Measurements from ENCODE around the gene POU3F2. TPM values are rescaled to one million over a fixed set of nuclear protein-coding genes. Genes with fewer than 3 reads are reported as not detected.

POU3F2 gene
- total RNA-seq, 1 donor from 2014 or later = not detected

DNA sequence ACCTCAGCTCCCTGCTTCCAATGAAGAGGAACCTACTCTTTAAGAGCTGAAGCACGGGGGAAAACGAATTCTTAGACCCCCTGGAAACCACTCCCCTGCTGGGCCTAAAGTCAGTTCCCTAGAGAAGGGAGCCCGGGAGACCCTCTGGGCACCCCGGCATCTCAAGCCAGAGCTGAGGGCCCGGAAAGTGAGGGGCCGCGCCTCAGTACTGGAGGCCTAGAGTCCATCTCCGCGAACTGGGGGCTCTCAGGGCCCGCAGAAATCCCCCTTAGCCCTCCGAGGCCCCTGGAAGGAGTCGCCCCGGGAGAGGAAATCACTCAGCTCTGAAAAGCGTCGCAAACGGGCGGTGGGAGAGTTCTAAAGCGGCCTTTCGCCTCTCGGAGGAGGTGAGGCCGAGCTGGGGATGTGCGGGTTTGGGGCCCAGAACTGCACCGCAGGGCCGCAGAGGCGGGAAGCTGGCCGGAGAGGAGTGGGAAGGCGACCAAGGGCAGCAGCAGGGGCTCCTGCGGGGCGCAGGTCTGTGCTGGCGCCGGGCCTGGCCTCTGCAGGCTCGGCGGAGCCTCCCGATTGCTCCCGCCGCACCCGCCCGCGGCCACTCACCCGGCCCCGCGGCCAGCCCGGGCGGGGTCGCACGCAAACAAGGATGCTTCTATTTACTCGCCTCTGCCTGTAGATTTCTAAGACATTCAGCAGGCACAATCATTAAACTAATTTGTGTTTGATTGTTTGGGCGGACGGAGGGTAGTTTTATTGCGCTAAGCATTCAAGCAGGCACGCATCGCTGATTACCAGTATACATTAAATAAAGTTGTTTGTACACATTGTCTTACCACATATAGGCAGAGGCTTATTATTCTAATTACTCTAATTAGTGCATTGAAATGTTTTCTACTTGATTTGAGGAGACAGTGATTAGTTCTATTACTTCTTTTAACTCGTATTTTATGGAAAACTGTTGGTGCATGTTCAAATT, 9.2 kb downstream of the POU3F2 start:
- no peak for DNase-seq (ENCODE audit: low spot score)

DNA sequence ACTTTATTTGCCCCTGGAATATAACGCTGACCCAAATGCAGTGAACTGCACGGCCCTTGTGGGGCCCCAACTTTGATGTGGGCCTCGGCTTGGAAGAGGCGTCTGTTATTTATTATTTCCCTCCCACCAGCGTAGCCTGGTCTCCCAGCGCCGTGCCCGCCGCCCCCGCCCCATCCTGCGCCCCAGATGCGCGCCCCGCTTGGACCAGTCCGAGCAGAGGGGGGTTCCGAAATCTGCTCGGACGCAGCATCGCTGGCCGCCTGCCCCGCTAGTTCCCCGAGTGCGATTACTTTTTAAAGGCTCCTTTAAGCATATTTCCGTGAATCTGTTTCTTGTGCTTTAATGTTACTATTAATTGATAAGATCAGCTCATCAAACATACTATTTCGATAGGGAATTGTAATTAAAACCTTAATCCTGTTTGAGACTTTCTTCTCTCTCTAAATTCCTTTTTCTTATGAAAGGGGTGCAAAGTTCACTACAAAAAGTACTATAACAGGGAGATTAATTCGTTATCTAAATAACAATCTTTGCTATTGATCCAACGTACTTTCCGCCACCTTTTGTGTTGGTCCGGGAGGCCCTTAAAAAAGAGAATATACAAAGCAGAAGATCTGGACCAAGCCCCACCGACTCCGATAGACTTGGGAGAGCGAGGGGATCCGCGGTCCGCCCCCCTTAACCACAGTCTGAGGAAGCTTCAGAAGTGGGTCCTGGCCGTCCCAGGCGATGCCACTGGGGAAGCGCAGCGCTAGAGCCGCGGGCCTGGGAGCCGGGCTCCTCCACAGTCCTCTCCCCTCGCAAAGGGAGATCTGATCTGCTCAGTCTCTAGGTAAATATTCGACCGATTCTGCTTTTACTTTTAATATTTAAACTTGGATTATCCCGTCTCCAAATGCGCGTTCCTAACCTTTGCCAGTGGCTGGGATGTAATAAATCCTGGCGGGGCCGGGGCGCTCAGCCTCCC, 10.2 kb downstream of the POU3F2 start:
- DNase-seq (ENCODE audit: low spot score) = no peak

DNA sequence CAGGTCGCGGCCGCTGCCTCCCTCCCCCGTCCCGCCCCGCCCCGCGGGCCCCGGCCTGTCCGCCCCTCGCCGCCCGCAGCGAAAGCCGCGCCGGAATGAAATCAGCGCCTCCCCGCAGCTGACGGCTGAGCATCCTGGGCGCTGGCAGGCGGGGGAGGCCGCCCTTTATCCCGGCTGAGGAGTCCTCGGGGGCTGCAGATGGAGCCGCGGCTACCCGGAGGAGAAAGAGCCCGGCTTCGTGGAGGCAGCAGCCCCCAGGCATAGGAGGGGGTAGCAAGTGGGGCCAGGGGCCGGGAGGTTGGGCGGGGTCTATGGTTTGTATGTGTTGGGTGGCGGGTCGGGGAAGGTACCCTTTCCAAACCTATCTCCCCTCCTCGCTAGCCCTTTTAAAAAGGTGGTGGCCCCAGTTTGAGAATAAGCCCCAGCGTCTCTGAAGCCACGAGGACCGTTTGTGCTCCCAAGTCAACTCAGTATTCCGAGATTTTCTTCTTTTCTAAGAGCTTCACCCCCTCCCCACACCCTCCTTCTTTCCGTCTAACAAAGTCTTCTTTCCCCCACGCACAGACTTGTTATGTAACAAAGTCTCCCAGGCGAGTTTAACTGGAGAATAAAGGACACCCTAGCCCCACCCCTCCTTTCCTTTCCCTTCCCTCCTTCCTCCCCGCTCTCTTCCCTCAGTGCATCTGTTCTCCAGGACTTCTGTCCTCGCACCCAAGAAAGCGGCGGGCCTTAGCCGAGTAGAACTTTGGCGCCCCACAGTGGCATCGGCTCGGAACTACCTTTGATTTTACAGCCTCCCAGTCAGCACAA, 11.0 kb downstream of the POU3F2 start:
- DNase-seq (ENCODE audit: low spot score) = no peak

DNA sequence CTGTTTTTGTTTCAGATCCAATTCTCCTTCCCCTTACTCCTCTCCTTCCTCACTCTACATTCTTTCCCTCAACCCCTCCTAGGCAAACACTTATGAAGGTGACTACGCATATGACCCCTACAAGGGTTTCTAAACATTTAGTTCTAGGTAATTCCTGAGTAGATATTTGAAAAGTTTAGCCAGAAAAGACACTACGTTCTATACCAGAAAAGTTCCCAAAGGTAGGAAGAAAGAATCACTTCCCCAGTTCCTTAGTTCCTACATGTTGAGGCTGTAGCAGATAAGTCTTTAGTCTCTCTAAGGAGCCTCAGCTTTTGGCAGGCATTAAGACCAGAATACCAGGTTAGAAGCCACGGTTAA, 11.6 kb downstream of the POU3F2 start:
- DNase-seq (ENCODE audit: low spot score) = no peak

DNA sequence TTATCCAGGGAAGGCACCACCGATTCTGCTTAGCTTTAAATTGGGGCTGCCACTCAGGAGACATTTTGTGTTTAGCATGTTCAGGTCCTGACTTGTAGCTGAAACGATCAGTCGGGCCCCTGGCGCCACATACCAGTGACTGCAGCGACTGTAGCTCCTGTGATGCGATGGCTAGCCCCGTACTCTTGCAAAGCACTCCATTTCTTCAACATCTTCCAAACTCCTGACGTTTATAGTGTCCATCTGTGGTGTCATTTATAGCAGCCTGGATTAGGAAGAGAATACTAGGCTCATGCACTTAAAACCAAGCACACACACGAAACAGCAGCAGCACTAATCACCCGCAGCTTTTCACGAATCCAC, 13.0 kb downstream of the POU3F2 start:
- no peak for DNase-seq (ENCODE audit: low spot score)

DNA sequence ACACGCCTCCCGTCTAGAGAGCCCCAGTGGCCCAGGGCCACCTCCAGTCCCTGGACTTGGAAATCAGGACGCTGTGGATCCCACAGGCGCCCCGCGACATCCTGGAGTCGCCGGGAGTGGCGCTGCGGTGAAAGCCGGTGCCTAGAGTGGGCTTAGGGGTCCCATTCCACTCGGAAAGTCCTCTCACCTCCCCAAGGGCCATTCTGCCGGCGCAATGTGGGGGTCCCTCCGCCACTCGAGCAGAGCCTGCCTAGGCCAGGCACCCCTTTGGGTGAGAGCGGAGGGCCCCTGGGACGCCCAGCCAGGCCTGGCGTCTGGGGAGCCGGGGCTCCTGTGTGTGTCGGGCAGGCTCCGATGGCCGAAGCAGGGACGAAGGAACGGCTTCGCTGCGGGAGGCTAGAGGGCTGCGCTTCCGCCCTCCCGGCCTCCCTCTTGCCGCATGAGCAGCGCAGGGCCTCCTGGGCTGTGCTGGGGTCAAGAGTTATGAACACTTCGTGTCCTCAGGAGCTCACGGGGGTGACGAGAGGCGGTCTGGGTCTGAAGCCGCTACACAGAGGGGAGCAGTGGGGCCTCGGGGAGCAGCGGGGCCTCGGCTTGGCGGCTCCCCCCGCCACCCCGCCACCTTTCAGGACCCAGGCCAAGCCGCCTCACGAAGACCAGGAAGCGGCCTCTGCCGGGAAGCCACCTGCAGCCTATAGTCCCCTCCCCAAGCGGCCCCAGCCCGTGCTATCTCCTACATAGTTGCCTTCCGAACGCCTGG, 13.6 kb downstream of the POU3F2 start:
- DNase-seq (ENCODE audit: low spot score) = no peak

DNA sequence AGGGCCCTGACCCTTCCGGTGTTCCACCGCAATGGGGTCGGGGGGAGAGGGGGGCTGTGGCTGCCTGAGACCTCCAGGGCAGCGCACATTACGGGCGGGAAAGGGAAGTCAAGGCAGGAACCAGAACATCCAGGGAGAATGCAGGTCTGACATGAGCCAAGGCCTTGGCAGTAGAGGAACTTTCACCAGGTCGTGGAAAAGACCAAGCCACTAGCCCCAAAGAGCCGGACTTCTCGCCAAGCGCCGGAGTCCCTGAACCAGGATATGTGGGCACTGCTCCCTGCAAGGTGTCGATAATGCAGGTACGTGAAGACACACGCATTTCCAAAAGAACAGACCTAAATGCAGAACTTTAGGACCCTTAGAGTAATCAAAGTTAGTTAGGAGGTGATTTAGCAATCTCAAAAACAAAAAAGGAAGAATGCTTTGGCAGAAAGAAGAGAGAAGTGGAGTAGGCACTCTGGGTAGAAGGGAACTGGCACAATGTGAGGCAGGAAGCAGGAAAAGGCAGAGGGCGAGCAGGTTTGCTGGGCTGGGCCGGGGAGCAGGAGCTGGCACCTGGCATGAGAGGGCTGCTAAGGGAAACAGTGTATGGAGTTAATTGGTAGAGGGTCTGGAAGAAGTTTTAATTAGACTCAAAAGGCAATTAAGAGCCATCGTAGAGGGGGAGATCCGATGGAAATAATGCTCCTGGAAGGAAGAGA, 14.3 kb downstream of the POU3F2 start:
- no peak for DNase-seq (ENCODE audit: low spot score)

DNA sequence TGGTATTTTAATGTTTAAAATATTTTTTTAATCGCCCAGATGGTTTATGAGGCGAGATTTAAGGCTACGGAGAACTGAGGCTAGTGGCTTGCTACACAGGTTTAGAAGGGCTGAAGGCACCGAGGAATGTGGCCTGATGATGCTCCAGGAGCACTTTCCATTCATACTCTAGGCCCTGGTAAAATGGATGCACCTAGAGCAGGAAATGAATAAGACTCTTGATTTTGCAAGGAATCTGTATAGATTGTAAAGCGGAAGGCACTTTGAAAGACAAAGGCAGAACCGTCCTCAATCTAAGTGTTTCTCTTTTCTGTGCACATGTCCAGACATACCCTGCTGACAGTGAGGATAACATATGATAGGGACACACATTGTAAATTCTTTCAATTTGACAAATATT, 30.1 kb downstream of the POU3F2 start:
- no peak for DNase-seq (ENCODE audit: low spot score)

DNA sequence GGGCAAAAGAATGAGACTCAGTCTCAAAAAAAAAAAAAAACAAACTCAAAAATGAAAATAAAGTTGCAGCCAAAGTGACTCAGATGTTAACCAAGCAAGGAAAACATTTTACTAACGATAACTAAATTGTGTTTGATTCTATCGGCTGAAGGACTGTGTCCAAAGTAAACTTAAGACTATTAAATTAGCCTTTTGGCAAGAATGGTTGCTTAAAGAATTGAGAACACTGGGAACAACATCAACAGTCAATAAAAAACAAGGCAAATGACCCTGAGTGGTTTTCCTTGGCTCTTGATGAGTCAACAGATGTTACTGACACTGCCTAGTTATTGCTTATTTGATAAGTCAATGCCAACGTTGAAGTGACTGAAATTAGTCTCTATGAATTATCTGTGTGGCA, 36.7 kb downstream of the POU3F2 start:
- DNase-seq (ENCODE audit: low spot score) = no peak

DNA sequence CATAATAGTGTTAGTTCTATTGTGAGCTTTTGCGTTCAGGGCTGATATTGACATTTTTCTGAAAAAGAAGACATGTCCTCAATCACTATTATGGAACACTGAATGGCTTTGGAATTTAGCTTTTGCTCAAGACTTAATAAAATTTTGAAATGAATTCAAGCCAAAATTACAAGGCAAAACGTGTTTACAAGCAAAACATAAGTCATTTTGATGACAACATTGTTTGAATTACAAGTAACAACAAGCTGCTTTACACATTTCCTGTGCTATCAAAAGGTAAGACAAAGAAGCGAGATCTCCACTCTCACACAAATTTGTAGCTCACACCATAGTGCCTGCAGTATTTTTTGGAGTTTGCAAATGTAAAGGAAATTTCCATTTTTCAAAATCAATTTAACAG, 37.4 kb downstream of the POU3F2 start:
- DNase-seq (ENCODE audit: low spot score) = no peak

DNA sequence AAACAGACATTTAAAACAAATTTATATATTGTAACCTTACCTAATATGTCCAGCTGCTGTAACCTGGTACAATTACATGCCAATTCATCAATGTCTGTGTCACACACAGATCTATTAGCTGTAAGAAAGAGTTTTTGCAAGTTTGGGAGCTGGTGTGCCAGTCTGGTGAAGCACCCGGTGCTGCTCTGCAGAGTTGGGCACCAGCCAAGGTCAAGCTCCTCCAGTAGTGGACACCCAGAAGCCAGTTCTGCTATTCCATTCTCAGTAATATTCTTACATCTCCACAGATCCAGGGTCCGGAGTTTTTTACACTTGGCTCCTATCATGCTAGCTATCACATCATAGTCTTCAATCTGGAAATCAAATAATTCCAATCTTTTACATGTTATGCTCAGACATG, 41.0 kb downstream of the POU3F2 start:
- DNase-seq (ENCODE audit: low spot score) = no peak

DNA sequence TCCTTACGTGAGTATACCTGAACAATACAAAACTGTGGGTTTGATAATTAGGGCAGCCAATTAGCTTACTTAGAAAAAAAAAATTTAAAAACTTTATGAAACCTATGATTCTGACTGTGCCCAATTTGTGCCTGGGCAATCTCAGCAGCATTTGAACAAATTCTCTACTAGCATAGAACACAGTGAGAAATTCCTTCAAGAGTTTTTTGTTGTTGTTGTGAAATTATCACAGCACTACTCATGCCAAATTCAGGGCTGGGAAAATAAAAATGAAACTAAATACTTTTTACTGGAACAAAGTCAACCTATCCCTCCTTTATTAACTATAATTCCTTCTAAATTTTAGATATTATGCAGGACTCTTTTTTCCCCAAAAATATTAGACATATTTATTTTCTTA, 42.9 kb downstream of the POU3F2 start:
- no peak for DNase-seq (ENCODE audit: low spot score)

DNA sequence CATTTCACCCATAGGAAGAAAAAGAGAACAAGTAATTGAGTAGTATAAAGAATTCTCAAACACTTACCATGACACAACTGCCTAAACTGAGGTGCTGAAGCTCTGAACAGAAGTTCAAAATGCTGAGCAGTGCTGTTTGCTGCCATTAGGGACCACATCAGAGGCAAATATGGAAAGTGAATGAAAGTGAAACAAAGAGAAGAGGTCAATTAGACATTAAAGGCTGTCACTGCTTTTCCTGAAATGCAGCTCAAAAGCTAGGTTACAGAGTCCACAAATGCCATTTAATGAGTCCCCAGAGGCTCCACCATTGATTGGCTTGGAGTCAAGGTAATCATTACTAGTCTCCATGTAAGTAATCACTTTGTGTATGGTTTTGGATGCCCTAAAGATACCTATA, 46.1 kb downstream of the POU3F2 start:
- no peak for DNase-seq (ENCODE audit: low spot score)

DNA sequence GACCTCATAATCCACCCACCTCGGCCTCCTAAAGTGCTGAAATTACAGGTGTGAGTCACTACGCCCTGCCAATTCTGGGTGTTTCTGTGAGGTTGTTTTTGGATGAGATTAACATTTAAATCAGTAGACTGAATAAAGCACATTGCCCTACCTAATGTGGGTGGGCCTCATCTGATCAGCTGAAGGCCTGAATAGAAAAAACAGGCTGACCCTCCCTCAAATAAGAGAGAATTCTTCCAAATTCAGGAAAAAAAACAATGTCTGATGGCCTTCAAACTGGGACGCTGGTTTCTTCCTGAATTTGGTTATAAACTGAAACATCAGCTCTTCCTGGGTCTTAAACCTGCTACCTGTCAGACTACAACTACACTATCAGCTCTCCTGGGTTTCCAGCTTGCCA, 51.0 kb downstream of the POU3F2 start:
- DNase-seq (ENCODE audit: low spot score) = no peak

DNA sequence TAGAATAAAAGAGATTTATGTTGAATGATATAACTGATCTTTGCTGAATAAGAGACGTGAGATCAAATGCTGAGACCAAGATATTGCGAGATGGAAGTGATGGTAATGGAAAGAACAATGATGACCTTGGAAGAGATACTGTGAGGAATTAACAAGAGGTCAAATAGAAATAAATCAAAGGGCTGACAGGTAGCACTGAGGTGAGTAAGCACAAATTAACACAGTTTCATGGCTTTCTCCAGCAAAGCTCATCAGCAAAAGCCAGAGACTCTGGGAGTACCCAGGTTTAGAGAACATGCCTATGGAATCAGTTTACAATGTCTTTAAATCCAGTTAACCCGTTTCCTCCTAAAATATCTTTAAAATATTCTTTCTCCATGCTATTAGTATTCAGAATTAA, 53.3 kb downstream of the POU3F2 start:
- DNase-seq (ENCODE audit: low spot score) = no peak

Other genes starting within 250 kb of the POU3F2 start
- gene FBXL4, start 113.4 kb downstream of the POU3F2 start, total RNA-seq = 17.0 TPM